MM.1S (cell line): ENCODE results near the gene RASGEF1C.
A peak's percentile ranks its signal among the peaks of the same experiment; 100 is the strongest.
"Not testable (repeated sequence)": the region's sequence is repeated elsewhere in the genome, so short reads cannot be mapped to it uniquely, and the experiment has no call there.

Experiments
- DNase-seq: peaks from one replicate; pipeline ENCODE4 v3.0.0-alpha.2; 2015
- H2AFZ ChIP-seq: fragments of 300-600 bp; sonication (generic); 2 replicates; pipeline ENCODE4 v1.6.0; 2016; ENCODE audit warnings: antibody characterized with exemption, low read length
- H3F3A ChIP-seq: fragments of 300-600 bp; sonication (generic); 2 replicates; pipeline ENCODE4 v1.6.1; 2016; ENCODE audit warnings: mild to moderate bottlenecking, antibody characterized with exemption, low read length, moderate library complexity, mixed read lengths; ENCODE audit not compliant: insufficient read depth
- H3K27ac ChIP-seq: fragments of 300-600 bp; sonication (generic); 2 replicates; pipeline ENCODE4 v1.5.1; 2016; ENCODE audit warnings: mild to moderate bottlenecking, low read length
- H3K27me3 ChIP-seq: fragments of 300-600 bp; sonication (generic); replicated peaks from 2 replicates; pipeline ENCODE4 v1.6.0; 2016; ENCODE audit warnings: low read length; ENCODE audit not compliant: insufficient read depth
- H3K36me3 ChIP-seq: fragments of 300-600 bp; sonication (generic); replicated peaks from 2 replicates; pipeline ENCODE4 v1.6.1; 2016; ENCODE audit warnings: mild to moderate bottlenecking, low read length, mixed read lengths; ENCODE audit not compliant: insufficient read depth
- H3K4me1 ChIP-seq: fragments of 300-600 bp; sonication (generic); 2 replicates; pipeline ENCODE4 v1.6.1; 2016; ENCODE audit warnings: low read length, mixed read lengths
- H3K4me2 ChIP-seq: fragments of 300-600 bp; sonication (generic); 2 replicates; pipeline ENCODE4 v1.6.0; 2016; ENCODE audit warnings: low read depth, low read length
- H3K4me3 ChIP-seq: fragments of 300-600 bp; sonication (generic); 2 replicates; pipeline ENCODE4 v1.5.1; 2016; ENCODE audit warnings: low read length, mixed read lengths
- H3K79me2 ChIP-seq: fragments of 300-600 bp; sonication (generic); 2 replicates; pipeline ENCODE4 v1.6.1; 2016; ENCODE audit warnings: mixed run types, low read length, mixed read lengths
- H3K9ac ChIP-seq: fragments of 300-600 bp; sonication (generic); 2 replicates; pipeline ENCODE4 v1.6.1; 2016; ENCODE audit warnings: low read length, mixed read lengths
- H3K9me2 ChIP-seq: fragments of 300-600 bp; sonication (generic); replicated peaks from 2 replicates; pipeline ENCODE4 v1.6.1; 2016; ENCODE audit warnings: mild to moderate bottlenecking, low read length, mixed read lengths; ENCODE audit not compliant: insufficient read depth
- H3K9me3 ChIP-seq: fragments of 300-600 bp; sonication (generic); replicated peaks from 2 replicates; pipeline ENCODE4 v1.6.1; 2016; ENCODE audit warnings: mild to moderate bottlenecking, low read length, mixed read lengths; ENCODE audit not compliant: insufficient read depth
- H4K20me1 ChIP-seq: fragments of 300-600 bp; sonication (generic); 2 replicates; pipeline ENCODE4 v1.6.1; 2016; ENCODE audit warnings: mild to moderate bottlenecking, low read length, moderate library complexity, mixed read lengths; ENCODE audit not compliant: insufficient read depth
- CTCF ChIP-seq: fragments of 300-600 bp; sonication (generic); IDR thresholded peaks from 2 replicates; pipeline ENCODE4 v1.5.1; 2016; ENCODE audit warnings: antibody characterized with exemption, low read length, mixed read lengths
- EZH2 ChIP-seq: fragments of 300-600 bp; sonication (generic); optimal IDR thresholded peaks from 2 replicates; pipeline ENCODE3; 2017; ENCODE audit warnings: low read depth, mild to moderate bottlenecking, antibody characterized with exemption, low read length, mixed read lengths
- EZH2phosphoT487 ChIP-seq: fragments of 300-600 bp; sonication (generic); IDR thresholded peaks from 2 replicates; pipeline ENCODE4 v1.6.1; 2018; ENCODE audit warnings: antibody characterized with exemption, low read length

The RASGEF1C gene

GRCh38 chr5:180127682-180128670 is 81.0 kb downstream of the RASGEF1C start:
- Histone ChIP-seq H3K9me3 (no peaks in the 10 kb centered on the region), H2AFZ (no peak overlapping the region), H3K9ac (no peak overlapping the region), H3K79me2 (no peaks in the 10 kb centered on the region), H3K27ac (no peak overlapping the region), H3K36me3 (no peaks in the 10 kb centered on the region), H3K4me3 (no peak overlapping the region), H4K20me1 (no peaks in the 10 kb centered on the region), H3K9me2 (no peaks in the 10 kb centered on the region), H3K4me2 (no peak overlapping the region), H3K4me1 (no peaks in the 10 kb centered on the region), H3K27me3 (peaks cover 81% of the 10 kb centered on the region), H3F3A (no peaks in the 10 kb centered on the region)
- TF ChIP-seq EZH2phosphoT487 (no peak), CTCF (no peak), EZH2 (no peak)
- DNase-seq, result no peak

- H2AFZ ChIP-seq, result peak overlapping the region; percentile 15; the same call in 1 of the 2 replicates
- H3F3A ChIP-seq, result no peaks in the 10 kb centered on the region
- no peaks in the 10 kb centered on the region for H3K36me3 ChIP-seq
- peak overlapping the region; percentile 59; the same call in 1 of the 2 replicates for H3K4me2 ChIP-seq
- no peak overlapping the region for H3K27ac ChIP-seq
- TF ChIP-seq EZH2phosphoT487 (no peak), CTCF (peak; percentile 74)
- H3K4me1 ChIP-seq, result no peaks in the 10 kb centered on the region
- H3K9me2 ChIP-seq, result no peaks in the 10 kb centered on the region
- no peak overlapping the region for H3K9ac ChIP-seq
- no peaks in the 10 kb centered on the region for H3K79me2 ChIP-seq
- H3K4me3 ChIP-seq, result peak overlapping the region; percentile 35
- H3K9me3 ChIP-seq, result no peaks in the 10 kb centered on the region
- no peaks in the 10 kb centered on the region for H4K20me1 ChIP-seq
- H3K27me3 ChIP-seq, result peaks cover 78% of the 10 kb centered on the region
- no peak for DNase-seq
Measured at GRCh38 chr5:180126716-180127681, 82.0 kb downstream of the RASGEF1C start.

GRCh38 chr5:180126156-180126555 is 82.9 kb downstream of the RASGEF1C start:
- H3K9me2 ChIP-seq, H3K4me1 ChIP-seq, H4K20me1 ChIP-seq, DNase-seq, H3K79me2 ChIP-seq, H3F3A ChIP-seq, H3K4me3 ChIP-seq, H3K36me3 ChIP-seq, H3K27ac ChIP-seq, H3K9me3 ChIP-seq, H3K9ac ChIP-seq, H2AFZ ChIP-seq: not testable (repeated sequence)
- peaks cover 70% of the 10 kb centered on the region for H3K27me3 ChIP-seq
- H3K4me2 ChIP-seq, result peak overlapping the region; percentile 59; the same call in 1 of the 2 replicates

- H3K4me3 ChIP-seq, H3K79me2 ChIP-seq, H3F3A ChIP-seq, H3K4me1 ChIP-seq, H3K27ac ChIP-seq, H3K36me3 ChIP-seq, H3K4me2 ChIP-seq, H3K9me3 ChIP-seq, H4K20me1 ChIP-seq, DNase-seq, H2AFZ ChIP-seq, H3K9me2 ChIP-seq, H3K9ac ChIP-seq: not testable (repeated sequence)
- peaks cover 61% of the 10 kb centered on the region for H3K27me3 ChIP-seq
Measured at GRCh38 chr5:180124662-180125061, 84.3 kb downstream of the RASGEF1C start.
